GM12891 (cell line): ENCODE results near the gene GRHL1.
"Not testable (repeated sequence)": the region's sequence is repeated elsewhere in the genome, so short reads cannot be mapped to it uniquely, and the experiment has no call there.

Source experiments
- DNase-seq: peaks from one replicate; pipeline ENCODE4 v3.0.0; 2011; ENCODE audit warnings: low spot score; ENCODE audit not compliant: insufficient read length
- FAIRE-seq: peaks from 2 replicates; lab custom pipeline; 2011; peaks lifted over from hg19 to GRCh38; lab: Jason Lieb, UNC
- PAX5 ChIP-seq: IDR thresholded peaks from 2 replicates; pipeline ENCODE4 v1.6.1; 2011; ENCODE audit warnings: low read length, moderate library complexity, mild to moderate bottlenecking; ENCODE audit not compliant: insufficient read depth, severe bottlenecking
- POLR2A ChIP-seq: IDR thresholded peaks from 2 replicates; pipeline ENCODE4 v1.6.1; 2011; ENCODE audit warnings: low read depth, low read length, control low read depth
- POLR2AphosphoS5 ChIP-seq: IDR thresholded peaks from 2 replicates; pipeline ENCODE4 v1.6.1; 2011; ENCODE audit warnings: low read depth, low read length, control low read depth
- POU2F2 ChIP-seq: IDR thresholded peaks from 2 replicates; pipeline ENCODE4 v1.6.1; 2011; ENCODE audit warnings: low read depth, mild to moderate bottlenecking, control low read depth, low read length, moderate library complexity
- SPI1 ChIP-seq: IDR thresholded peaks from 2 replicates; pipeline ENCODE4 v1.6.1; 2011; ENCODE audit warnings: low read depth, low read length, control low read depth
- TAF1 ChIP-seq: IDR thresholded peaks from 2 replicates; pipeline ENCODE4 v1.6.1; 2011; ENCODE audit warnings: low read depth, low read length, control low read depth

GRHL1 gene

GRCh38 chr2:10007435-10007834 lies 55.9 kb downstream of the GRHL1 start:
- FAIRE-seq: no peak
- no peak for DNase-seq
- TF ChIP-seq TAF1: no peak

GRCh38 chr2:10007921-10008808 lies 56.7 kb downstream of the GRHL1 start:
- DNase-seq: no peak
- no peak for FAIRE-seq
- TF ChIP-seq POLR2AphosphoS5: no peak
- TF ChIP-seq SPI1: no peak
- TF ChIP-seq TAF1: no peak
- TF ChIP-seq POLR2A: no peak
- TF ChIP-seq POU2F2: no peak
- TF ChIP-seq PAX5: no peak

GRCh38 chr2:10008809-10009176 lies 57.3 kb downstream of the GRHL1 start:
- no peak for TF ChIP-seq POLR2A
- TF ChIP-seq POLR2AphosphoS5: no peak
- TF ChIP-seq POU2F2: no peak
- TF ChIP-seq SPI1: no peak
- TF ChIP-seq PAX5: no peak
- TF ChIP-seq TAF1: no peak
- FAIRE-seq (no peak), DNase-seq (no peak)

GRCh38 chr2:10009271-10009810 lies 57.8 kb downstream of the GRHL1 start:
- no peak for TF ChIP-seq SPI1
- no peak for TF ChIP-seq PAX5
- TF ChIP-seq TAF1: no peak
- FAIRE-seq (no peak), DNase-seq (no peak)

- FAIRE-seq: no peak
- DNase-seq: no peak
- TF ChIP-seq SPI1: no peak
- no peak for TF ChIP-seq POLR2A
- TF ChIP-seq TAF1: no peak
- no peak for TF ChIP-seq POLR2AphosphoS5
- no peak for TF ChIP-seq POU2F2
Measured at GRCh38 chr2:10009811-10010781, 58.6 kb downstream of the GRHL1 start.

GRCh38 chr2:10010861-10011605 lies 59.5 kb downstream of the GRHL1 start:
- not testable (repeated sequence) for FAIRE-seq, DNase-seq

GRCh38 chr2:10011606-10012325 lies 60.3 kb downstream of the GRHL1 start:
- not testable (repeated sequence) for DNase-seq, FAIRE-seq

- not testable (repeated sequence) for FAIRE-seq, DNase-seq
Measured at GRCh38 chr2:10012366-10012962, 61.0 kb downstream of the GRHL1 start.

GRCh38 chr2:10012963-10013461 lies 61.5 kb downstream of the GRHL1 start:
- FAIRE-seq (peak; percentile 50), DNase-seq (no peak)
- TF ChIP-seq POLR2AphosphoS5 (no peak), SPI1 (no peak), TAF1 (no peak)

- not testable (repeated sequence) for DNase-seq
- FAIRE-seq: peak; percentile 70
Measured at GRCh38 chr2:10013651-10014417, 62.3 kb downstream of the GRHL1 start.
